ENCODE data around the gene PEDS1.
"Not testable (repeated sequence)": the region's sequence is repeated elsewhere in the genome, so short reads cannot be mapped to it uniquely, and the experiment has no call there.

The PEDS1 gene

DNA sequence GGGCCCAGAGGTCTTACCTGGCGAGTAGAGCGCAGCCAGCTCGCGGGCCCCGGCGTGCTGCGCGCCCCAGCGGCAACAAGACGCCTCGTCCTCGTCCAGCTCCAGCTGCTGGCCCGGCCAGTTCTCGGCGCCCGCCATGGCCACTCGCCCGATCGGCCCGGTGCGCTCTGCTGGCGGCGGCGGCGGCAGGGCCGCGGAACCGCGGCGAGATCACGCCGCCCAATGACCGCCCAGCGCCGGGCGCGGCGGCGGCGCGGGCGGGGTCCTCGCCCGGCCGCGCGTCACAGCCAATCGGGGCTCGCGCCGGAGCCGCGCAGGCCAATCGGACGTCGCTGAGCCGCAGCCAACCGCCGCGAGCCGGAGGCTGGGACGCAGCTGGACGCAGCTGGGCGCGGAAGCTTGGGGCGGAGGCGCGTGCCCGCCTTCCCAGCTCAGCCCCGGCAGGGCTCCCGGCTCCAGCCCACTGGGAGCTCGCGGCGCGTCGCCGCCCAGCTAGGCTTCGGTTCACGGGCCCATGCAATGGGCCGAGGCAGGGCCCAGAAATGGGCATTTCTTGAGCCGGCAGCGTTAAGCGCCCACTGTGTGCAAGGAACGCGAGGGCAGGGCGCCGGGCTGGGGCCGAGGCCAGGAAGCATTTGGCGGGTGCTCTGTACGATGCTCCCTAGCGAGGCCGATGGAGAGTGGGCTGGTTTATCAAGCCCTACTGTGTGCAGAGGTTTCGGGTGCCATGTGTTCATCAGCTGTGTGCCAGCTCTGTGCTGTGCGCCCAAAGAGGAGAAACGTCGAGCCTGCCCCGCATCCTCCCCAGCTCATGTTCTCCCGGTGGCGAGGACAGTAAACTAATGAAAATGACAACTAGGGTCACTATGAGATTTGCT lies at the start of gene PEDS1:
Gene PEDS1 (minus strand): TSS at position 224 of the 878 bp plus-strand sequence. CDS start 86 bp downstream, at position 138.
- peak; percentile 71 to 79 for DNase-seq (ENCODE audit: low read depth in 2 of 2)

DNA sequence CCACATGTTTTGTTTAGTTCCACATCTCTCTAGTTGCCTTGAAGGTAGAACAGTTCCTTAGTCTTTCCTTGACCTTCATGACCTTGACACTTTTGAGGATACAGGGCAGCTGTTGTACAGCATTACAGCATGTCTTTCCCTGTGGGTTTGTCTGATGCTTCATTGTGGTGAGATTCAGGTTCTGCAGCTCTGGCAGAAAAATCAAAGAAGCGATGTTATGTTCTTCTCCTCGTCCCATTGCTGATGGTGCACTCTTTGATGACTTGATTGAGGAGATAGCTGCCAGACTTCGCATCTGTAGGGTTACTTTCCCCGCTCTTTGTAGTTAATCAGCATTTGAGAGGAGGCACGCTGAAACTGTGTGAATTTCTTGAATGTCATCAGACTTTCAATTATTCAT lies 49.2 kb upstream of the PEDS1 start:
- DNase-seq (ENCODE audit: low read depth in 2 of 2) = no peak

DNA sequence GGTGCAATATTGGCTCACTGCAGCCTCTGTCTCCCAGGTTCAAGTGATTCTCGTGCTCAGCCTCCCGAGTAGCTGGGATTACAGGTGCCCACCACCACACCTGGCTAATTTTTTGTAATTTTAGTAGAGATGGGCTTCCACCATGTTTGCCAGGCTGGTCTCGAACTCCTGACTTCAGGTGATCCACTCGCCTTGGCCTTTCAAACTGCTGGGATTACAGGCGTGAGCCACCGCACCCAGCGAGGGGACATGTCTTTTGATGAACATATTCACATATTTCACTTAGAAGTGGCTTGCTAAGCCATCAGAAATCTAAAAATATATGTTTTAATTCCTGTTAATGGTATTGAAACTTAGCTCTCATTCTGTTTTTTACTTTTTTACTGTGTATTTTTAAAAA lies 48.2 kb upstream of the PEDS1 start:
- DNase-seq (ENCODE audit: low read depth in 2 of 2) = not testable (repeated sequence)

DNA sequence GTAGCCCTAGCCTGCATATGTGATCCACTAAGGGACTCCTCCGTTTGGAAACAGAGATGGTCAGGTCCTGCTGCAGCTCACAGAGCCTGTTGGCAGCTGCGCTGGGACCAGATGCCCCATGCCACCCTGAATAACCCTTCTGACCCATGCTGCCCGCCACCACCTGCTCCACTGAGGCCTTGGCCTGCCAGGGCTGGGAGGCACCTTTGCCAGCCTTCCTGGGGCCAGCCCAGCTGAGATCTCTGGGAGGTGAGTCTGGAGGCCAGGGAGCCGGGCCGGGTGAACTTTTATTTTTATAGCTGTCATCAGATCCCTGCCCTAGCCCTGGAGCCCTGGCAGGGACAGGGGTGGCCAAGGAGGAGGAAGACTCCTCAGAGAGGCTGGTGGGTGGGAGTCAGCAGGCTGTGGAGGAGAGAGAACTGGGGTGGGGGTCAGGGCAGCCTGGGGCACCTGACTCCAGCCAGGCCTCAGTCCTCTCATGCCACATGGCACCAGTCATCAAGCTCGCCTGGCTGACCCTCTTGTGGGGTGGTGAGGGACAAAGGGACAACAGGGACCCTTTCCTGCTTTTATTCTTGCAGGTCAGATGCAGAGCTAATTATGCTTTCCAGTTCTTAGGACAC lies 47.1 kb upstream of the PEDS1 start:
- DNase-seq (ENCODE audit: low read depth in 2 of 2) = no peak

DNA sequence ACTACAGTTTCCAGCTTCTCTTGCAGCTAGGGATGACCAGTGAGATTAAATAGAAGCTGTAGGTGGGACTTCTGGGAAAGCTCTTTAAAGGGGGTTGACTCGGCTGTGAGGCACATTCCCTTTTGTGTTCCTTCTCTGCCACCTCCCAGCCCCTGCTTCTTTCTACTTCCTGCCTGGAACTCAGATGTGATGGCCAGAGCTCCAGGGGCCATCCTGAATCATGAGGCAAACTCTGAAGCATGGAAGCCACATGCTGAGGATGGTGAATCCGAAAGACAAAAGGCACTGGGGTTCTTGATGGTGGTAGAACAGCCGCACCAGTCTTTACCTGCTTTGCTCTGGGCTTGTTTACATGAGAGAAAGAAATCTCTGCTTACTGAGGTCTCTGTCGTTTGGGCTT lies 46.2 kb upstream of the PEDS1 start:
- DNase-seq (ENCODE audit: low read depth in 2 of 2) = no peak

DNA sequence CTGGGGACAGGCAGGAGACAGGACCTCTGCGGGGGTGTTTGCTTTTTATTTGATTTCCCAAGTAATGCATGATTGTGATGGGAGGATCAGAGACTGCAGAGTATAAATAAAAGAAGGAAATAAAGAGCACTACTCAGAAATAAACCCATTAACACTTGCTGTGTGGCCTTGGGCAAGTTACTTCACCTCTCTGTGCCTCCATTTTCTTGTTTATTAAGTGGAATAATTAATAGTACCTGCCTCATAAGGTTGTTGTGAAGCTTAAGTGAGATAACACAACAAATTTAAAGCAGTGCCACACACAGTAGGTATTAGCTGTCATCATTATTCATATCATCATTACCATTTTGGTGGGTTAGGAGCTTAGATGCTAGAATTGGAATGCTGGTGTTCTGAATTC lies 45.2 kb upstream of the PEDS1 start:
- no peak for DNase-seq (ENCODE audit: low read depth in 2 of 2)

DNA sequence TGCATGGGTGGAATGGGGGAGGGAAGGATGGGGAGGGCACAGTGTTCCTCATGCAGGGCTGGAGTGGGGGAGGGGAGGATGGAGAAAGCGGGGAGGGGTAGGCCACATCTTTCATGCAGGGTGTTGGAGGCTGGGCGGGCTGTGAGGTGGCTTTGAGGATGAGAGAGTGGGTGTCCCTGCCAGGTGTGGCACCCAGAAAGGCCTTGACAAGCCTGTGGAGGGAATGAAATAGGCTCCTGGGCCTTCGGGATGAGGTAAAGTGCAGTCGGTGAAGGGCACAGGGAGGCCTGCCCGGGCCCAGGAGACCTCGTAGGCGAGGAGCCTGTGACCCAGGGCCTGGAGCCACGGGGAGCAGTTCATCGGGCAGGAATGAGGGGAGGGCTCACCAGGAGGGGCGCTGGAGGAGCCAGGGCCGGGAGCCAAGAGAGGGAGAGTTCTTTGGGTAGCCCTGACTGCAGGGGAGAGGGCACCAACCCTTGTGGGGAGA lies 44.7 kb upstream of the PEDS1 start:
- DNase-seq (ENCODE audit: low read depth in 2 of 2) = no peak

DNA sequence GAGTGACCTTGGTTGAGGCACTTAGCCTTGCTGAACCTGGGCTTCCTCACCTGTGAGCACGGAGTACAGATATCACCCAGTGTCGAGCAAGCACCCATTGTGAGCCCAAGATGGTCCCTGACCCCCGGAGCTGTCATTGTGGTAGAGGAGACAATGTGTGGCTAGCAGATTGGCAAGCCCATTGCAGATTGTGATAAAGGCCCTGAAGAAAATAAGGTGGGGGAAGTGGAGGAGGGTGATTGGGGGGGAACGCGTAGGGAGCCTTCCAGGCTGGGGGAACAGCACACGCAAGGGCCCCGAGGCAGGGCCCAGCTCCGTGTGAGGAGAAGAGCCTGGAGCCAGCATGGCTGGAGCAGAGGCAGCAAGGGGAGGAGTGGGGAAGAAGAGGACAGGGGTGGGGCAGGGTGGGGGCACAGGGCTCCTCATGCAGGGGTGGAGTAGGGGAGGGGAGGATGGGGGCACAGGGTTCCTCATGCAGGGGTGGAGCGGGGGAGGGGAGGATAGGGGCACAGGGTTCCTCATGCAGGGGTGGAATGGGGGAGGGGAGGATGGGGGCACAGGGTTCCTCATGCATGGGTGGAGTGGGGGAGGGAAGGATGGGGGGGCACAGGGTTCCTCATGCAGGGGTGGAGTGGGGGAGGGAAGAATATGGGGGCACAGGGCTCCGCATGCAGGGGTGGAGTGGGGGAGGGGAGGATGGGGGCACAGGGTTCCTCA lies 44.1 kb upstream of the PEDS1 start:
- DNase-seq (ENCODE audit: low read depth in 2 of 2) = no peak

DNA sequence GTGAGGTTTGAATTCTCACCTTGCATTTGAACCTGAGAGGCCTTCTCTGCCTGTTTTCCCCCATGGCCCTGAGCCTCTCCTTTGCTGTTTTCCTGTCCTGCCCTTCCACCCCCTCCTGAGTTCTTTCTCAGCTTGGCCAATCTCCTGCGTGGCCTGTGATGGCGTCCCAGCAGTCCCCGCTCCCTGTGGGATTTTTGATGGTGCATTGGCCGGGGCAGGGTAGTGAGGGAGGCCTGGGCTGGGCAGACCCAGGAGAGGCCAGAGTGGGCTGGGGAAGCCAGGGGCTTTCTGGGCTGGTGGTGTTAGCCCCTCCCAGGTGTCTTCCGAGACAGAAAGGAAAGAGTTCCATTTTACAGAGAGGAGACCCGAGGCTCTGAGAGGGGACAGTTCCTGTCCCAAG lies 43.4 kb upstream of the PEDS1 start:
- no peak for DNase-seq (ENCODE audit: low read depth in 2 of 2)

DNA sequence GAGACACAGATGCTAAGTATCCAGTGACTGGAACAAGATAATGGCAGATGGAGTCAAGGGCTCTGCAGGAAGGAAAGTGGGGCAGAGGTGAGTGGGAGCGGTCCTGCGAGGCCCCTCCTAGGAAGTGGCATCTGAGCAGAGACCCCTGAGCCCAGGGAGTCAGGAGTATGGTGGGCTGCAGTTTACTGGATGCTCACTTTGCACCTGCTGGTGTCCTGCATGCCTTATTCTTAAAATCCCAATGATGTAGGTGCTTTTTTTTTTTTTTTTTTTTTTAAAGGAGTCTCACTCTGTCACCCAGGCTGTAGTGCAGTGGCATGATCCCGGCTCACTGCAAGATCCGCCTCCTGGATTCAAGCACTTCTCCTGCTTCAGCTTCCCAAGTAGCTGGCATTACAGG lies 42.7 kb upstream of the PEDS1 start:
- no peak for DNase-seq (ENCODE audit: low read depth in 2 of 2)

DNA sequence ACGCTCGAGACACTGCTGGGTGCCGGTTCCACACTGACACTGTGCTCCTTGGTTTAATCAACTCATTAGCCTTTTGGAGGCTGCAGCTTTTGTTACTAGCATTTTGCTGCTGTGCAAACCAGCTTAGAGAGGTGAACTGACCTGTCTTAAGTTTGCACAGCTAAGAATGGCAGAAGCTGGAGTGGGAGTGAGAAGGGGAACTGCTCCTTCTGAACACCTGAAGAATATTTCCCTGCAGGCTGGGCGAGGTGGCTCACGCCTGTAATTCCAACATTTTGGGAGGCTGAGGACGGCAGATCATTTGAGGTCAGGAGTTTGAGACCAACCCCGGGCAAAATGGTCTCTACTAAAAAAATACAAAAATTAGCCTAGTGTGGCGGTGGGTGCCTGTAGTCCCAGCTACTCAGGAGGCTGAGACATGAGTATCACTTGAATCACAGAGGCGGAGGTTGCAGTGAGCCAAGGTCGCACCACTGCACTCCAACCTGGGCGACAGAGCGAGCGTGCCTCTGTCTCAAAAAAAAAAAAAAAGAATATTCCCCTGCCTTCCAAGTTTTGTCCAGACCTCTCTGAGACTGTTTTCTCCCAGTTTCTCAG lies 42.1 kb upstream of the PEDS1 start:
- no peak for DNase-seq (ENCODE audit: low read depth in 2 of 2)

DNA sequence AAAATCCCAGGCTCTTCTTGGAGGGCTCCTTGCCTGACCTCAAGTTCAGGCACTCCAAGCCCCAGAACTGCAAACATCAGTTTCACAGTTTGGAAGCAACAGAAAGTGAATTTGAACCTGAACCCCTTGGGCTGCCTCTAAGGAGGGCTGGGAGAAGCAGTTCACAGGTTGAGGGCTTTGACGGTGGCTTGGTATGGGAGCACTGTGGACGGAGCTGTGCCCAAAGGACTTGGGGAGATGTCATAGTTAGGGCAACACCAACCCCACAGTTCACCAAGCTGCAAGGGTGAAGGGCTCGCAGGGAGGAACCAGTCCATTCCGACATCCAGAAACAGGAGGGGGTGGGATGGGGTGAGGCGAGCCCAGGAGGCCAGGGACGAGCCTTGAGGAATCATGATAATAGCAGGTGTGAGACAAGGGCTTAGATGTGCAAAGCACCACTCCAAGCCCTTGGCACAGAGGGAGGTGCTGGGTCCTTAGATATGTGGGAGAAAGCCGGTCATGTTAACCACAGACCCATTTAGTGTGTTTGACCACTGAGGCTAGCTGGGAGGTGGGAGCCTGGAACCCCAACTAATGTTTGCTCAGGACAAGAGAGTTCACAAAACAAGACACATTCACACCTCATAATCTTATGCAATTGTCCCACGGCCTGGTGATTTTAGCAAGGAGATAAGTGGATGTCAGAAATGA lies 41.5 kb upstream of the PEDS1 start:
- DNase-seq (ENCODE audit: low read depth in 2 of 2) = no peak

DNA sequence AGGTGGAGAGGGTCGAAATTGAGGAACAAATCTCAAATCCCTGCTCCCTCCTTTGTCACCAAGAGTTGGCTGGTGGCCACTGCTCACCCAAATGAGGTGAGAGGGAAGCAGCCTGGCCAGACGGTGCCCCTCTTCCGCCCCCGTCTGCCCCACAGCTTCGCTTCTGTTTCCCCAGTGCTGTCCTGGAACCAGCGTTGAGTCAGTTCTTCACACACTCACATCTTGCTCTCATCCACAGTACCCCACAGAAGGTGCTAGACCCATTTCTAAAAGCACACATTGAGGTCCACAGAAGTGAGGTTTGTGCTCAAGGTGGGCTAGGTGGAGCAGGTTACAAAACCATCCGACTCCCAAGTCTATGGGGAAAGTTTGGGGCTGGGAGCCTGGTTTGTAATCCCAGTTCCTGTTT lies 40.9 kb upstream of the PEDS1 start:
- no peak for DNase-seq (ENCODE audit: low read depth in 2 of 2)

DNA sequence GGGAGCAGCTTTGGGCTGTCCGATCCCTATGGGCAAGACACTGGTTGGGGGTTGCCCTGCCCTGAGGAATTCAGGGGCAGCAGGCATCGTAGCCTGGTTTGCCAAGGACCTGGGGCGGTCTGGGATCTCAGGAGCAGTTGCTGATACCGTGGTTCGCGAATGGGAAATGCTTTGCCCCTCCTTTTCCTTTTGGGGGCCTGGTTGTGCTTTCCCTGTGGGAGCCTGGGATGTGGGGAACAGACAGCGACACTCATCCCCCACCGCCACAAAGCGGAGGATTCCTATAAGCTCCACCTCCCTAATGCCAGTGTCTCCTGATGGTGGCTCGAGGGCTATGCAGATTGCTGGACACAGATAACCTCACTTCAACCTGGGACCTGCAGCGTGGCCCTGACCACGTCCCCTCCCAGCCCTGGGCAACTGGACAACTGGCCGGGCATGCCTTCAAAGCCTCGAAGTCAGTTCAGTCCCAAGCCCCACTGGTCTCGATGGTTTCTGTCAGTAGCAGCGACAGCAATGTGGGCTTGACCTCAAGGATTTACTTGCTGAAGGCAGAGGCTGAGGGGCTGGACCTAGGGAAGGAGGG lies 40.4 kb upstream of the PEDS1 start:
- no peak for DNase-seq (ENCODE audit: low read depth in 2 of 2)

DNA sequence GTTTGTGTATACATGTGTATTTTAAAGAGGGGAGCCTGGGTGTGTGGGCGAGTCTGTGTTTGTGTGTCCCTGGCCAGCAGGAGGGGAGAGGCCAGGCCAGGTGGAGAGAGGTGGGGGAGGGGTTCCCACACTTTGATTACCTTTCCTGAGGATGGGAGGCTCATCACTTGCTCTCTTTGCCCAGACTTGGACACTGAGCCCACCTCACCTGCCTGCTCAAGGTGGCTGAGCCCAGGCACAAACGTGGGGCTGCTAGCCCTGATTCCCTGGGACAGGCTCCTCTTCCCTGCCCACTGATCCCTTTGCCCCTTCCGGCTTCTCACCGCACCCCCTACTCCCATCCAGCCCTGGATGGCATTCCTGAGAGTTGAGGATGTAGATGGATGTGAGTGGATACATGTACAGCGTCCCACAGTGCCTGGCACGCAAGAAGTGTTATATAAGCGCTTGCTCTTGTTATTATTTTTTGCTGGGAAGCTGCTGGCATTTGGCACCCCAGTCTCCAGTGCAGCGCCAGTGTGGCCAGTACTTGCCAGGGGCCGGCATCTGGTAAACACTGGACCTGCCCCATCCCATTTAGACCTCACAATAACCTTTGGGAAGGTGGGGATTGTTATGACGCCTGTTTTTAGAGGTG lies 39.8 kb upstream of the PEDS1 start:
- no peak for DNase-seq (ENCODE audit: low read depth in 2 of 2)

DNA sequence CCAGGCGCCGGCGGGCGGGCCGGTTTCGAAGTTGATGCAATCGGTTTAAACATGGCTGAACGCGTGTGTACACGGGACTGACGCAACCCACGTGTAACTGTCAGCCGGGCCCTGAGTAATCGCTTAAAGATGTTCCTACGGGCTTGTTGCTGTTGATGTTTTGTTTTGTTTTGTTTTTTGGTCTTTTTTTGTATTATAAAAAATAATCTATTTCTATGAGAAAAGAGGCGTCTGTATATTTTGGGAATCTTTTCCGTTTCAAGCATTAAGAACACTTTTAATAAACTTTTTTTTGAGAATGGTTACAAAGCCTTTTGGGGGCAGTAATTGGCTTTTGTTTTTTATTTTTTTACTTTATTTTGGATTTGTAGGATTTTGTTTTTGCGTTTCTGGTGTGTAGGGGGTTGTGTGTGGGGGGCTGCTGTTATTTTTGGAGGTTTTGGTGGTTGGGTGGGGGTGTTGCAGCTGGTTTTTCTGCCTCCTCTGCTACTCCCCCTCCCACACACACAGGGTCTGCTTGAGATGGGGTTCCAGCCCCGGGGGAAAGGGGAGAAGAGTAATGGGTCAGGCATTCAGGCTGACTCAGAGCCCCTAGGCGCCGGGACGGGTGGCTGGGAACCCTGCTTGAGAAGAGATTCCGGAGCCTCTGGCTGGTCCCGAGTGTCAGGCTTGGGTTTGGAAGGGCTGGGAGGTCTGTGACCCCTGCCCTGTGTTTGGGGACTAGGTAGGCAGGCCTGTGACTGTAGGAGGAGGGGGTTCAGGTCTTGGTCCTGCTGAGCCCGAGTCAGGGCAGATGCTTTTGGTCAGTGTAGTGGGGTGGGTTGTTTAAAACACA lies 39.1 kb upstream of the PEDS1 start:
- DNase-seq (ENCODE audit: low read depth in 2 of 2) = peak; percentile 82 to 84

DNA sequence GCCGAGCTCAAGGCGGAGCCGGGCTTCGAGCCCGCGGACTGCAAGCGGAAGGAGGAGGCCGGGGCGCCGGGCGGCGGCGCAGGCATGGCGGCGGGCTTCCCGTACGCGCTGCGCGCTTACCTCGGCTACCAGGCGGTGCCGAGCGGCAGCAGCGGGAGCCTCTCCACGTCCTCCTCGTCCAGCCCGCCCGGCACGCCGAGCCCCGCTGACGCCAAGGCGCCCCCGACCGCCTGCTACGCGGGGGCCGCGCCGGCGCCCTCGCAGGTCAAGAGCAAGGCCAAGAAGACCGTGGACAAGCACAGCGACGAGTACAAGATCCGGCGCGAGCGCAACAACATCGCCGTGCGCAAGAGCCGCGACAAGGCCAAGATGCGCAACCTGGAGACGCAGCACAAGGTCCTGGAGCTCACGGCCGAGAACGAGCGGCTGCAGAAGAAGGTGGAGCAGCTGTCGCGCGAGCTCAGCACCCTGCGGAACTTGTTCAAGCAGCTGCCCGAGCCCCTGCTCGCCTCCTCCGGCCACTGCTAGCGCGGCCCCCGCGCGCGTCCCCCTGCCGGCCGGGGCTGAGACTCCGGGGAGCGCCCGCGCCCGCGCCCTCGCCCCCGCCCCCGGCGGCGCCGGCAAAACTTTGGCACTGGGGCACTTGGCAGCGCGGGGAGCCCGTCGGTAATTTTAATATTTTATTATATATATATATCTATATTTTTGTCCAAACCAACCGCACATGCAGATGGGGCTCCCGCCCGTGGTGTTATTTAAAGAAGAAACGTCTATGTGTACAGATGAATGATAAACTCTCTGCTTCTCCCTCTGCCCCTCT lies 38.2 kb upstream of the PEDS1 start:
- no peak for DNase-seq (ENCODE audit: low read depth in 2 of 2)

DNA sequence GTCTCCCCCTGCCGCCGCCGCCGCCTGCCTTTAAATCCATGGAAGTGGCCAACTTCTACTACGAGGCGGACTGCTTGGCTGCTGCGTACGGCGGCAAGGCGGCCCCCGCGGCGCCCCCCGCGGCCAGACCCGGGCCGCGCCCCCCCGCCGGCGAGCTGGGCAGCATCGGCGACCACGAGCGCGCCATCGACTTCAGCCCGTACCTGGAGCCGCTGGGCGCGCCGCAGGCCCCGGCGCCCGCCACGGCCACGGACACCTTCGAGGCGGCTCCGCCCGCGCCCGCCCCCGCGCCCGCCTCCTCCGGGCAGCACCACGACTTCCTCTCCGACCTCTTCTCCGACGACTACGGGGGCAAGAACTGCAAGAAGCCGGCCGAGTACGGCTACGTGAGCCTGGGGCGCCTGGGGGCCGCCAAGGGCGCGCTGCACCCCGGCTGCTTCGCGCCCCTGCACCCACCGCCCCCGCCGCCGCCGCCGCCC lies 37.6 kb upstream of the PEDS1 start:
- no peak for DNase-seq (ENCODE audit: low read depth in 2 of 2)
